Chondrocyte (in vitro differentiated cells): Measurements from ENCODE around the gene EIF4A3. TPM values are rescaled to one million over a fixed set of nuclear protein-coding genes. Genes with fewer than 3 reads are reported as not detected.

Experiments used
- DNase-seq: peaks from one replicate; pipeline ENCODE4 v3.0.0; 2021; ENCODE audit warnings: mixed read lengths, low spot score
- H3K27ac Mint-ChIP-seq: one replicate; pipeline ENCODE4 v1.8.0; 2021; ENCODE audit warnings: mild to moderate bottlenecking, moderate library complexity, mixed read lengths; ENCODE audit not compliant: unreplicated experiment
- H3K27me3 Mint-ChIP-seq: 2 replicates; pipeline ENCODE4 v1.8.0; 2021; ENCODE audit warnings: low read depth, mixed read lengths
- H3K36me3 Mint-ChIP-seq: 2 replicates; pipeline ENCODE4 v1.8.0; 2021; ENCODE audit warnings: low read depth, mixed read lengths
- H3K4me1 Mint-ChIP-seq: 2 replicates; pipeline ENCODE4 v1.8.0; 2021; ENCODE audit warnings: low read depth, mild to moderate bottlenecking, mixed read lengths
- H3K4me3 Mint-ChIP-seq: one replicate; pipeline ENCODE4 v1.8.0; 2021; ENCODE audit warnings: mild to moderate bottlenecking, moderate library complexity, mixed read lengths; ENCODE audit not compliant: unreplicated experiment
- H3K9me3 Mint-ChIP-seq: 2 replicates; pipeline ENCODE4 v1.8.0; 2021; ENCODE audit warnings: low read depth, mixed read lengths
- CTCF ChIP-seq: fragments of 200-600 bp; sonication (generic); IDR thresholded peaks from 2 replicates; pipeline ENCODE4 v1.5.0; 2021; ENCODE audit warnings: antibody characterized with exemption, mild to moderate bottlenecking, moderate library complexity
- total RNA-seq: library from RNA; stranded (reverse); gene quantifications from 3 replicates; pipeline ENCODE4 v1.2.1, GENCODE V29; 2021

EIF4A3 gene
- total RNA-seq, 1 donor from 2014 or later = 64.0 TPM

- Mint-ChIP-seq H3K36me3 (peaks cover 13% of the 10 kb centered on the region), H3K9me3 (no peaks in the 10 kb centered on the region), H3K27ac (no peak overlapping the region), H3K4me3 (no peak overlapping the region), H3K27me3 (peaks cover 1% of the 10 kb centered on the region), H3K4me1 (no peaks in the 10 kb centered on the region)
- TF ChIP-seq CTCF = no peak
- DNase-seq = no peak
These were observed 17.8 kb downstream of the EIF4A3 start for GRCh38 chr17:80129006-80129565.

GRCh38 chr17:80126449-80126715 is 20.5 kb downstream of the EIF4A3 start:
- Mint-ChIP-seq H3K27ac (no peak overlapping the region), H3K36me3 (no peaks in the 10 kb centered on the region), H3K4me3 (no peak overlapping the region), H3K4me1 (no peaks in the 10 kb centered on the region), H3K27me3 (peaks cover 1% of the 10 kb centered on the region), H3K9me3 (no peaks in the 10 kb centered on the region)
- TF ChIP-seq CTCF = no peak
- no peak for DNase-seq

- Mint-ChIP-seq H3K9me3 (no peaks in the 10 kb centered on the region), H3K36me3 (no peaks in the 10 kb centered on the region), H3K27me3 (peaks cover 1% of the 10 kb centered on the region), H3K4me3 (no peak overlapping the region), H3K4me1 (no peaks in the 10 kb centered on the region), H3K27ac (no peak overlapping the region)
- DNase-seq = no peak
- no peak for TF ChIP-seq CTCF
These were observed 21.1 kb downstream of the EIF4A3 start for GRCh38 chr17:80125656-80126448.

GRCh38 chr17:80124351-80124981 is 22.5 kb downstream of the EIF4A3 start:
- H3K27me3 Mint-ChIP-seq = peaks cover 1% of the 10 kb centered on the region

More at GRCh38 chr17:80124351-80124981, 22.5 kb downstream of the EIF4A3 start:
- peak; percentile 54 for TF ChIP-seq CTCF
- Mint-ChIP-seq H3K4me3 (no peak overlapping the region), H3K9me3 (no peaks in the 10 kb centered on the region), H3K27ac (no peak overlapping the region), H3K4me1 (no peaks in the 10 kb centered on the region), H3K36me3 (no peaks in the 10 kb centered on the region)
- DNase-seq = no peak
